HG03565 (cell line): ENCODE measurements around the gene LY6G6F.

Experiments
- ATAC-seq: cut with Tn5 transposase; IDR thresholded peaks from one replicate; pipeline ENCODE4 v1.9.1; 2021; ENCODE audit warnings: mild to moderate bottlenecking, moderate library complexity; ENCODE audit not compliant: unreplicated experiment

Gene LY6G6F

GRCh38 chr6:31676322-31676903 is 30.3 kb upstream of the LY6G6F start:
- no peak for ATAC-seq

GRCh38 chr6:31676904-31677303 is 29.8 kb upstream of the LY6G6F start:
- no peak for ATAC-seq

GRCh38 chr6:31677955-31678354 is 28.7 kb upstream of the LY6G6F start:
- no peak for ATAC-seq

GRCh38 chr6:31680226-31681134 is 26.2 kb upstream of the LY6G6F start, which contains the start of gene LY6G5C:
Gene LY6G5C (minus strand): TSS chr6:31681067. CDS start chr6:31680373, 694 bp downstream.
- no peak for ATAC-seq

GRCh38 chr6:31681135-31681671 is 25.5 kb upstream of the LY6G6F start:
- no peak for ATAC-seq

- no peak for ATAC-seq
Measured at GRCh38 chr6:31683591-31683990, 23.1 kb upstream of the LY6G6F start.

GRCh38 chr6:31686483-31686882 is 20.2 kb upstream of the LY6G6F start:
- no peak for ATAC-seq

GRCh38 chr6:31687321-31687720 is 19.3 kb upstream of the LY6G6F start:
- ATAC-seq: no peak

GRCh38 chr6:31687860-31688693 is 18.6 kb upstream of the LY6G6F start:
- ATAC-seq: no peak

GRCh38 chr6:31689249-31690110 is 17.2 kb upstream of the LY6G6F start:
- ATAC-seq: no peak

GRCh38 chr6:31690231-31691077 is 16.2 kb upstream of the LY6G6F start:
- ATAC-seq: no peak

GRCh38 chr6:31691078-31691463 is 15.6 kb upstream of the LY6G6F start:
- ATAC-seq: no peak

GRCh38 chr6:31691564-31692108 is 15.0 kb upstream of the LY6G6F start:
- ATAC-seq: no peak

- no peak for ATAC-seq
Measured at GRCh38 chr6:31692353-31692752, 14.3 kb upstream of the LY6G6F start.

- ATAC-seq: no peak
Measured at GRCh38 chr6:31692886-31693285, 13.8 kb upstream of the LY6G6F start.

- no peak for ATAC-seq
Measured at GRCh38 chr6:31693535-31693934, 13.1 kb upstream of the LY6G6F start.

- no peak for ATAC-seq
Measured at GRCh38 chr6:31697555-31697954, 9.1 kb upstream of the LY6G6F start.

- ATAC-seq: no peak
Measured at GRCh38 chr6:31700740-31701401, 5.8 kb upstream of the LY6G6F start.
